Measurements from ENCODE around the gene HDAC9. TPM values are rescaled to one million over a fixed set of nuclear protein-coding genes. Genes with fewer than 3 reads are reported as not detected.

The HDAC9 gene
- total and polyA plus RNA-seq, 2 donors (not counting 1 experiment from before 2014, with no cell fraction given): 2.9 to 7.9 TPM

- H3K9ac ChIP-seq (ENCODE audit: insufficient read depth, low read length): no peak overlapping the region
- DNase-seq (ENCODE audit: low read depth in 2 of 2): peak in 1 of 2 donors; percentile 36
- H2AFZ ChIP-seq (ENCODE audit: low read length): no peak overlapping the region
- H3K36me3 ChIP-seq (ENCODE audit: control insufficient read depth, insufficient read depth, low read length): no peaks in the 10 kb centered on the region
- TF ChIP-seq, protein P1, sequence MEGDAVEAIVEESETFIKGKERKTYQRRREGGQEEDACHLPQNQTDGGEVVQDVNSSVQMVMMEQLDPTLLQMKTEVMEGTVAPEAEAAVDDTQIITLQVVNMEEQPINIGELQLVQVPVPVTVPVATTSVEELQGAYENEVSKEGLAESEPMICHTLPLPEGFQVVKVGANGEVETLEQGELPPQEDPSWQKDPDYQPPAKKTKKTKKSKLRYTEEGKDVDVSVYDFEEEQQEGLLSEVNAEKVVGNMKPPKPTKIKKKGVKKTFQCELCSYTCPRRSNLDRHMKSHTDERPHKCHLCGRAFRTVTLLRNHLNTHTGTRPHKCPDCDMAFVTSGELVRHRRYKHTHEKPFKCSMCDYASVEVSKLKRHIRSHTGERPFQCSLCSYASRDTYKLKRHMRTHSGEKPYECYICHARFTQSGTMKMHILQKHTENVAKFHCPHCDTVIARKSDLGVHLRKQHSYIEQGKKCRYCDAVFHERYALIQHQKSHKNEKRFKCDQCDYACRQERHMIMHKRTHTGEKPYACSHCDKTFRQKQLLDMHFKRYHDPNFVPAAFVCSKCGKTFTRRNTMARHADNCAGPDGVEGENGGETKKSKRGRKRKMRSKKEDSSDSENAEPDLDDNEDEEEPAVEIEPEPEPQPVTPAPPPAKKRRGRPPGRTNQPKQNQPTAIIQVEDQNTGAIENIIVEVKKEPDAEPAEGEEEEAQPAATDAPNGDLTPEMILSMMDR (conservative IDR thresholded peaks at IDR 0.05 in 1 of 2, IDR thresholded peaks at IDR 0.05 in 1 of 2; ENCODE audit: low read depth in 1 of 2, low read length in 2 of 2): no peak
- TF ChIP-seq EZH2 (IDR thresholded peaks at IDR 0.05; ENCODE audit: low read length, missing control alignments): no peak
- H3K4me1 ChIP-seq (ENCODE audit: control insufficient read depth, extremely low read depth, insufficient read depth, low read length): no peaks in the 10 kb centered on the region
- H3K4me2 ChIP-seq (ENCODE audit: extremely low read depth, insufficient read depth, low read length): no peak overlapping the region
- no peaks in the 10 kb centered on the region for H3K9me3 ChIP-seq (ENCODE audit: control insufficient read depth, insufficient read depth, low read depth, low read length)
- H4K20me1 ChIP-seq (ENCODE audit: control insufficient read depth, extremely low read depth, insufficient read depth, low read length): no peaks in the 10 kb centered on the region
- no peak overlapping the region for H3K27ac ChIP-seq (ENCODE audit: insufficient read depth, low read length)
- H3K27me3 ChIP-seq (ENCODE audit: control insufficient read depth, insufficient read depth, low read length): no peaks in the 10 kb centered on the region
- no peaks in the 10 kb centered on the region for H3K79me2 ChIP-seq (ENCODE audit: control insufficient read depth, insufficient read depth, low read length)
- no peak overlapping the region for H3K4me3 ChIP-seq (replicated peaks in 1 of 4; ENCODE audit: control extremely low read depth in 1 of 4, insufficient read depth in 1 of 4, low read depth in 3 of 4, low read length in 4 of 4)
Measured at GRCh38 chr7:18459484-18460245, 35.9 kb upstream of the HDAC9 start.

DNA sequence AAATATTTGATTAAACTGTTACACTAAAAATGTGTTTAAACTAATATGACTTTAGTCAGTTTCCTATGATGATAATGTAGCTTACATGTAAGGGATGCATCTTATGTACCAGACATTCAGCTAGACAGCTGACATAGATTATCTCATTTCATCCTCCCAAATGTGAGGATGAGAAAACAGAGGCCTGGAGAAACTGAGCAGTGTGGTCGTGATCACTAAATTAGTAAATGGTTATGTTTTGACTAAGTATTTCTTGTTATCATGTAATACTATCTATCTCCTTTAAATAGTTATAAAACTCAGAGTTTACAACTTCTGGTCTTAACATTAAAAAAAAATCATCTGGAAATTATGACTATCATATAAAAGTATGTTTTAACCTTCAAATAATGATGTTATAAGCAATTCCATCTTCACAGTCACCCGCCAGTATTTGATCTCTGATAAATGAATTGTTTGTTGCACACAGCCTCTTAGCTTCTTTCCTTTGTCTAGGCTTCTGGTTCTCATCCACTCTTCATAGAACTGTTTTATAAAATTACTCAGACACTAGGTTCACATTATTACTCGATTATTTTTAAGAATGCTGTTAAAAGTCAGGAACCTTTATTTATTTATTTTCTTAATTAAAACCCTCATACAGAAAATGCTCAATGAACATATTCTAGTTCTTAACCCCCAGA, 33.6 kb upstream of the HDAC9 start:
- H3K27me3 ChIP-seq (ENCODE audit: control insufficient read depth, insufficient read depth, low read length): no peaks in the 10 kb centered on the region
- H2AFZ ChIP-seq (ENCODE audit: low read length): no peak overlapping the region
- H3K4me1 ChIP-seq (ENCODE audit: control insufficient read depth, extremely low read depth, insufficient read depth, low read length): no peaks in the 10 kb centered on the region
- H3K79me2 ChIP-seq (ENCODE audit: control insufficient read depth, insufficient read depth, low read length): no peaks in the 10 kb centered on the region
- no peak overlapping the region for H3K4me2 ChIP-seq (ENCODE audit: extremely low read depth, insufficient read depth, low read length)
- no peaks in the 10 kb centered on the region for H3K9me3 ChIP-seq (ENCODE audit: control insufficient read depth, insufficient read depth, low read depth, low read length)
- no peak for DNase-seq (ENCODE audit: low read depth in 2 of 2)
- TF ChIP-seq, protein P1 (conservative IDR thresholded peaks at IDR 0.05 in 1 of 2, IDR thresholded peaks at IDR 0.05 in 1 of 2; ENCODE audit: low read depth in 1 of 2, low read length in 2 of 2): no peak
- TF ChIP-seq EZH2 (IDR thresholded peaks at IDR 0.05; ENCODE audit: low read length, missing control alignments): no peak
- H3K36me3 ChIP-seq (ENCODE audit: control insufficient read depth, insufficient read depth, low read length): no peaks in the 10 kb centered on the region
- H3K9ac ChIP-seq (ENCODE audit: insufficient read depth, low read length): no peak overlapping the region
- H3K27ac ChIP-seq (ENCODE audit: insufficient read depth, low read length): no peak overlapping the region
- no peaks in the 10 kb centered on the region for H4K20me1 ChIP-seq (ENCODE audit: control insufficient read depth, extremely low read depth, insufficient read depth, low read length)
- no peak overlapping the region for H3K4me3 ChIP-seq (replicated peaks in 1 of 4; ENCODE audit: control extremely low read depth in 1 of 4, insufficient read depth in 1 of 4, low read depth in 3 of 4, low read length in 4 of 4)

DNA sequence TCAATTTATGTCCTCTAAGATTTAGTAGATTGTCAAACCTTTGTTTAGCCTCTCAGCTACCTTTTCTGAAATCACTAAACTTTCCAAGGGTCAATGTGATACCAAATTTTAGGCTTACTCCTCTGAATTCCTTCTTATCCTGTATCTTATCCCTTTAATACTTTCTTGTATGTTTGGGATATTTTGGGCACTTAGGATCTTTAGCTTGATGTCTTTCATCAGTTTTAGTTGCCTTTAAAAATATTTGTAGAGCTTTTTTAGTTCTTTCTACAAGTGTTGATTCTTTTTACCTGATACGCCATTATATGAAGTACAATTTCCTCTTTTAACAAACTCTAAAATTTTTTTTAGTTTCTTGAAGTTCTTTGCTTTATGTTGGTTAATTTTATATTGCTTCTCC, 30.7 kb upstream of the HDAC9 start:
- no peaks in the 10 kb centered on the region for H3K79me2 ChIP-seq (ENCODE audit: control insufficient read depth, insufficient read depth, low read length)
- no peaks in the 10 kb centered on the region for H3K36me3 ChIP-seq (ENCODE audit: control insufficient read depth, insufficient read depth, low read length)
- TF ChIP-seq, protein P1 (conservative IDR thresholded peaks at IDR 0.05 in 1 of 2, IDR thresholded peaks at IDR 0.05 in 1 of 2; ENCODE audit: low read depth in 1 of 2, low read length in 2 of 2): no peak
- TF ChIP-seq EZH2 (IDR thresholded peaks at IDR 0.05; ENCODE audit: low read length, missing control alignments): no peak
- no peak overlapping the region for H2AFZ ChIP-seq (ENCODE audit: low read length)
- no peak overlapping the region for H3K4me3 ChIP-seq (replicated peaks in 1 of 4; ENCODE audit: control extremely low read depth in 1 of 4, insufficient read depth in 1 of 4, low read depth in 3 of 4, low read length in 4 of 4)
- H3K4me2 ChIP-seq (ENCODE audit: extremely low read depth, insufficient read depth, low read length): no peak overlapping the region
- H3K4me1 ChIP-seq (ENCODE audit: control insufficient read depth, extremely low read depth, insufficient read depth, low read length): no peaks in the 10 kb centered on the region
- H3K9me3 ChIP-seq (ENCODE audit: control insufficient read depth, insufficient read depth, low read depth, low read length): no peaks in the 10 kb centered on the region
- no peak for DNase-seq (ENCODE audit: low read depth in 2 of 2)
- H4K20me1 ChIP-seq (ENCODE audit: control insufficient read depth, extremely low read depth, insufficient read depth, low read length): no peaks in the 10 kb centered on the region
- no peak overlapping the region for H3K27ac ChIP-seq (ENCODE audit: insufficient read depth, low read length)
- no peak overlapping the region for H3K9ac ChIP-seq (ENCODE audit: insufficient read depth, low read length)
- H3K27me3 ChIP-seq (ENCODE audit: control insufficient read depth, insufficient read depth, low read length): no peaks in the 10 kb centered on the region

Measured in fibroblast of lung (primary cell).